HG03460 (cell line): ENCODE results near the gene MEIOSIN.
"Not testable (repeated sequence)": the region's sequence is repeated elsewhere in the genome, so short reads cannot be mapped to it uniquely, and the experiment has no call there.

Experiments
- ATAC-seq: cut with Tn5 transposase; IDR thresholded peaks from one replicate; pipeline ENCODE4 v1.9.1; 2021; ENCODE audit not compliant: unreplicated experiment

MEIOSIN gene

GRCh38 chr19:45733160-45733810 is at the start of gene MEIOSIN:
MEIOSIN (plus strand) TSS chr19:45733439; CDS start chr19:45735377, 1,938 bp downstream.
- no peak for ATAC-seq

GRCh38 chr19:45685045-45685444 is 48.2 kb upstream of the MEIOSIN start:
- ATAC-seq = not testable (repeated sequence)

GRCh38 chr19:45687599-45687998 is 45.6 kb upstream of the MEIOSIN start:
- no peak for ATAC-seq

- ATAC-seq = peak; percentile 45
Observed at GRCh38 chr19:45691516-45692186, 41.6 kb upstream of the MEIOSIN start, which contains the start of gene SNRPD2. SNRPD2 (minus strand) TSS chr19:45691953; CDS start chr19:45691888, 65 bp downstream.

GRCh38 chr19:45692187-45693105 is 40.8 kb upstream of the MEIOSIN start, which contains the start of gene QPCTL:
QPCTL (plus strand) TSS chr19:45692666; CDS start chr19:45692704, 38 bp downstream.
- peak; percentile 83 for ATAC-seq

- no peak for ATAC-seq
Observed at GRCh38 chr19:45693106-45693788, 40.0 kb upstream of the MEIOSIN start.

GRCh38 chr19:45701676-45702075 is 31.6 kb upstream of the MEIOSIN start:
- no peak for ATAC-seq

- ATAC-seq = no peak
Observed at GRCh38 chr19:45705115-45705514, 28.1 kb upstream of the MEIOSIN start.

- no peak for ATAC-seq
Observed at GRCh38 chr19:45705710-45706415, 27.4 kb upstream of the MEIOSIN start.

- no peak for ATAC-seq
Observed at GRCh38 chr19:45710356-45711130, 22.7 kb upstream of the MEIOSIN start.

- ATAC-seq = no peak
Observed at GRCh38 chr19:45711851-45712698, 21.2 kb upstream of the MEIOSIN start.

GRCh38 chr19:45712699-45713067 is 20.6 kb upstream of the MEIOSIN start:
- ATAC-seq = no peak

GRCh38 chr19:45713141-45713540 is 20.1 kb upstream of the MEIOSIN start:
- no peak for ATAC-seq

- no peak for ATAC-seq
Observed at GRCh38 chr19:45715139-45715538, 18.1 kb upstream of the MEIOSIN start.

GRCh38 chr19:45716359-45717130 is 16.7 kb upstream of the MEIOSIN start:
- no peak for ATAC-seq

- peak; percentile 91 for ATAC-seq
Observed at GRCh38 chr19:45717131-45717982, 15.9 kb upstream of the MEIOSIN start.
